Activated T-helper 9 cell treated with anti-CD3 and anti-CD28 coated beads, Interleukin-2, amount 50 U/mL, for 16 hours (primary cell): ENCODE measurements around the gene AICDA.
"Not testable (repeated sequence)": the region's sequence is repeated elsewhere in the genome, so short reads cannot be mapped to it uniquely, and the experiment has no call there.

Experiments used
- DNase-seq: peaks from one replicate; pipeline ENCODE4 v3.0.0-alpha.2; 2020; ENCODE audit warnings: low read depth

AICDA gene

DNA sequence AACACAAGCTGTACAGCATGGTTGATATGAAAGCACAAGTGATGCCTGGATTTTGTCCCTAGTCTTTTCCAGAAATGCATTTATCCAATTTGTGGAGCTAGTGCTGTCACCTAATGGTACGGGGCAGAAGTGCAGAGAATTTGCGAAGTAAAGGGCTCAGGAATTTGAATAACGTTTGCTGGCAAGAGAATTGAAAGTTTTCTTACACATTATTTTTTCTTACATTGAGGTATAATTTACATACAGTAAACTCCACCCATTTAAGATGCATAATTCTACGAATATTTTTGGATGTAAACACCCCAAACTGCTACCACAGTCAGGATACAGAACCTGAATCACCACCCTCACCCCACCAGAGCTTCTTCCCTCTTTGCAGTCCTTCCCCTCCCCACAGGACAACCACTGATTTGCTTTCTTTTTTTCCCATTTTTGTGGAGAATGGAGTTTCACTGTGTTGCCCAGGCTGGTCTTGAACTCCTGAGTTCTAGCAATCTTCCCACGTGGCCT lies 3.5 kb downstream of the AICDA start:
- no peak for DNase-seq

GRCh38 chr12:8606890-8607289 lies 5.8 kb downstream of the AICDA start:
- no peak for DNase-seq

GRCh38 chr12:8605057-8605456 lies 7.6 kb downstream of the AICDA start:
- no peak for DNase-seq

DNA sequence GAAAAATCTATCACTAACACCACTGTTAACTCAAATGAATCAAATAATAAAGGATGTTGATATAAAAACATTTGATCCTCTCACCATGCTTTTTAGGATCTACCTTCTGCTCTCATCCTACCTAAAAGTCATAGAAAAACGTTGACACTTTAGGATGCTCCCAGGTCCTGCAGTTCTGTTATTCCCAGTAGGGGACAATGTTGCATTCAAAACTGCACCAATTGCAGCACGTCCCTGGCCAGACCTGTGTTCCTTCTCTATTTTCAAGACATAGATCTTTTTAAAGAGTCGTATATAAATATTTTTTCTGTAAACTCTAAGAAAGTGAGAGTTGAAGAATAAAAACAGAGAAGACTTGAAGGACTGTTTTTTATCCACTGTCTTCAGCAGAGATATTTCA lies 8.8 kb downstream of the AICDA start:
- DNase-seq, result no peak

GRCh38 chr12:8603286-8603685 lies 9.4 kb downstream of the AICDA start:
- no peak for DNase-seq

GRCh38 chr12:8596561-8596960 lies 16.1 kb downstream of the AICDA start:
- DNase-seq, result no peak

GRCh38 chr12:8594072-8594471 lies 18.6 kb downstream of the AICDA start:
- DNase-seq, result no peak

DNA sequence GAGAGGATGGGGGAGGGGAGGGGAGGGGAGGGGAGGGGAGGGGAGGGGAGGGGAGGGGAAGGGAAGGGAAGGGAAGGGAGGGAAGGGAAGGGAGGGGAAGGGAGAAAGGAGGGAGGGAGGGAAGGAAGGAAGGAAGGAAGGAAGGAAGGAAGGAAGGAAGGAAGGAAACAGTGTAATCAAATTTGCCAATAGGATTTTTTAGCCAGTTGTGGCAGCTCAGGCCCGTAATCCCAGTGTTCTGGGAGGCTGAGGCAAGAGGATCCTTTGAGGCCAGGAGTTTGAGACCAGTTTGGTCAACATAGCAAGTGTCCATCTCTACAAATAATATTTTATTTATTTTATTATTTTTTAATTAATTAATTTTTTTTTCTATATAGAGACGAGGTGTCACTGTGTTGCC lies 19.4 kb downstream of the AICDA start:
- no peak for DNase-seq

- DNase-seq, result no peak
These were observed 21.7 kb downstream of the AICDA start for GRCh38 chr12:8590842-8591545.

GRCh38 chr12:8589679-8590078 lies 23.0 kb downstream of the AICDA start:
- no peak for DNase-seq

- DNase-seq, result not testable (repeated sequence)
These were observed 28.2 kb downstream of the AICDA start for GRCh38 chr12:8584478-8584877.

GRCh38 chr12:8584004-8584403 lies 28.7 kb downstream of the AICDA start:
- no peak for DNase-seq

- DNase-seq, result no peak
These were observed 31.4 kb downstream of the AICDA start for GRCh38 chr12:8581098-8581784.

DNA sequence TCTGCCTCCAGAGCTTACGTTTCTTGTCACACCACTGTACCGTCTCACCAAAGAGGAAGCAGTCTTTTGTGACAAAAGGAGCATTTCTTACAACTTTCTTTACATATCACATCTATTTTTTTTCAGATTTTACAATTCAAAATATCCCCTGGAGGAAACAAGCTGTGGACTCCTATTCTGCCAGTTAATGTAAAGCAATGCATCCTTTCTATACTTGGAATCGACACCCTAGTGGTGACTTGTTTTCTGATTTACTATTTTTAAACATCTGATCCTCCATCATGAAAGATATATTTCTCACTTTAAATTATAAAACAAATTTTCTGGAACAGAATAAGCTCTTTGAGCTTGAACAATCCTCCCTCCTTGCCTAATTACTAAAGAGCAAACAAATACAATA lies 34.8 kb downstream of the AICDA start:
- DNase-seq, result no peak

DNA sequence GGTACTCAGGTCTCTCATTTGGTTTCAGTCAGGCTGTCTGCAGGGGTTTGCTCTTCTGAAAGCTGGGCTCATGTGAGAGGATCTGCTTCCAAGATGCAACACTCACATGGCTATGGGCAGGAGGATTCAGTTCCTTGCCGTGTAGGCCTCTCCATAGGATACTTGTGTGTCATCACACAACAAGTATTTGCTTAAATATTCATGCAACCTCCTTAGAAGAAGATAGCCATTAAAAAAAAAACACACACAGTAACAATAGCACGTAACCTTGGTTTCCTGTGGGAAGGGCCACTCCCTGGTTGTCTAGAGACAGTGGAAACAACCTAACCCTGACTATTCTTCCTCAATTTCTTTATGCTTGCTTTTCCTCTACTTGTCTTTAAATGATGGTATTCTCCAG lies 40.2 kb downstream of the AICDA start:
- DNase-seq, result no peak

DNA sequence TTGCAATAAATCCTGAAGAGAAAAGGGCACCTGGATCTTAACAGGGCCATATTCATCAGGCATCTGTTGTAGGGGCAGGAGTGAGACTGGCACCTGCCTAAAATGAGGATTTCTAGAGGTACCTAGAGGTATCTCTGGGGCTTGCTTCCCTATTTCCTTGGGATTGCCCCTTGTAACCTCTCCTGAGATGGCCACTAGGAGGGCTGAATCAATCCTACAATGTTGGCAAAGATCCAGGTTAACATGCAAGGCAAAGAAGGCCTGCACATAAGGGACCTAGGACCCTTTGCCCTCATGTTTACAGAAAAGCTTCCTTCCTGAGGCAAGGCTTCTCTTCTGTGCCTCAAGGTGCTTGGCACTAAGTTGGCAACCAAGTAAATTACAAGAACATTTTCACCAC lies 46.1 kb downstream of the AICDA start:
- DNase-seq, result no peak

DNA sequence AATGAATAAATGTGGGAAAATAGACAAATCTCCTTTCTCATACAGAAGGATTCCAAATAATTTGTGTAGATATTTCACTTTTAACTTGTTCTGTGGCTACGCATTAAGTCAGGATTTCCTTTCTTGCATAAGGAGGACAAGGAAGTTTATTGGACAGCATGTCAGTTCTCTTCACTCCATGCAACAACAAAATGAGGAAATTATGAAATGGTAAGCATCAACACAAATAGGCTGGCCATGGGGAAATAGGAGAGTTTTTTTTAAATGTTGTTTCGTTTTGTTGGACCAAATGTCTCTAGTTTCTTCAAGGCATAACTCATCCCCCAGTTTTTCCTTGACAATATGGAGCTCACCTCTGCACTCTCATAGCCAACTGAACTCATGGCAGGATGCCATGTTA lies 46.6 kb downstream of the AICDA start:
- DNase-seq, result not testable (repeated sequence)

- no peak for DNase-seq
These were observed 48.0 kb downstream of the AICDA start for GRCh38 chr12:8564656-8565055.

- no peak for DNase-seq
These were observed 49.3 kb downstream of the AICDA start for GRCh38 chr12:8563356-8563755.

- DNase-seq, result no peak
These were observed 50.3 kb downstream of the AICDA start for GRCh38 chr12:8562310-8562709.

DNA sequence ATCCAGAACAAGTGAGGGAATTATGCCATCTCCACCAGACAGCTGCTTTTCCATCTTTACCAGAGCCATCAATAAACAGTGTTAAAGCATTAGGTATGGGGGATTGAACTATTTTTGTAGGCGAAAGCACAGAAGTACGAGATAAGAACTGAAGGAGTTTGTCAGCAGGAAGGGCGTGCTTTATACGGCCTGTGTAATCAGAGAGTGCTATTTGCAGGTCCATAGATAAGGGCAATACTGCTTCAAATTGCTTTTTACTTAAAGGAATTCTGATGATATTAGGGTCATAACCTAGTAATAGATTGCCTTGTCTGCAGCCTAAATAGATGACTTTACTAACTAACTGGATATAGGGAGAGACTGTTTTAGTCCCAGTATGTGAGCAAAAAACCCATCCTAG lies 51.6 kb downstream of the AICDA start:
- DNase-seq, result no peak

- DNase-seq, result no peak
These were observed 53.0 kb downstream of the AICDA start for GRCh38 chr12:8559676-8560075.

DNA sequence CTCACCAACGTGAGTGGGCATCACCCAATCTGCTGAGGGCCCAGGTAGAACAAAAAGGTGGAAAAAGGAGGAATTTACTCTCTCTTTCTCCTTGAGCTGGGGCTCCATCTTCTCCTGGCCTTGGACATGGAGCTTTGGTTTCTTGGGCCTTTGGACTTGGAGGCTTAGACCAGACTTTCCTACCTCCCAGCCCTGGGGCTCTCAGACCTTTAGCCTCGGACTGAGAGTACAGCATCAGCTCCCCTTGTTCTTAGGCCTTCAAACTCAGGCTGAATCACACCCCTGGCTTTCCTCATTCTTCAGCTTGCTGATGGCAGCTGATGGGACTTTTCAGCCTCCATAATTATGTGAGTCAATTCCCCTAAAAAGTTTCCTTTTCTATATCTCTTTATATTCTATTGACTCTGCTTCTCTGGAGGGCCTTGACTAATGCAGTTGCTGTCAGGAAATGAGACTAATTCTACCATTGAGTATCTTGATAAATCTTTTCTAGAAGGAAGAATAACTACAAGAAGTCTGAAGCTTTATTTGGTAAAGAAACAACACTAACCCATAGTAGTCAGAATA lies 56.0 kb downstream of the AICDA start:
- no peak for DNase-seq
